Heart right ventricle (tissue), 16 donors: ENCODE results near the gene ANKRD13B. TPM values are rescaled to one million over a fixed set of nuclear protein-coding genes. Genes with fewer than 3 reads are reported as not detected.

Experiments used
- ATAC-seq, 8 donors: fragments of 200-7000 bp; cut with Tn5 transposase; one replicate each; pipeline ENCODE4 v1.9.1; 2020; ENCODE audit warnings: mild to moderate bottlenecking in 8 of 8, moderate library complexity in 8 of 8, moderate number of reproducible peaks in 1 of 8
- DNase-seq, 2 donors: peaks; one replicate each; pipeline ENCODE4 v3.0.0-alpha.2; 2020
- H3K27ac ChIP-seq, 10 donors: fragments of 200-600 bp; sonication (generic) in 2 of 10; one replicate each; pipeline versions ENCODE4 v1.5.0 to v1.8.0; 2020 to 2022; ENCODE audit warnings: mild to moderate bottlenecking in 3 of 10
- H3K27me3 ChIP-seq, 7 donors: fragments of 200-600 bp; one replicate each; pipeline ENCODE4 v1.8.0; 2021 to 2022; ENCODE audit warnings: mild to moderate bottlenecking in 2 of 7
- H3K36me3 ChIP-seq, 9 donors: fragments of 200-600 bp; sonication (generic) in 1 of 9; one replicate each; pipeline versions ENCODE4 v1.5.0 to v1.8.0; 2020 to 2022; ENCODE audit warnings: mild to moderate bottlenecking in 2 of 9
- H3K4me1 ChIP-seq, 9 donors: fragments of 200-600 bp; sonication (generic) in 1 of 9; one replicate each; pipeline versions ENCODE4 v1.5.0 to v1.8.0; 2020 to 2022; ENCODE audit warnings: mild to moderate bottlenecking in 4 of 9
- H3K4me3 ChIP-seq, 10 donors: fragments of 200-600 bp; sonication (generic) in 2 of 10; one replicate each; pipeline versions ENCODE4 v1.5.0 to v1.8.0; 2020 to 2022; ENCODE audit warnings: mild to moderate bottlenecking in 7 of 10, moderate library complexity in 2 of 10
- H3K9me3 ChIP-seq, 11 donors: fragments of 200-600 bp in 10 of 11; sonication (generic) in 2 of 11; one replicate each; pipeline versions ENCODE4 v1.5.0 to v1.8.0; 2013 to 2022; ENCODE audit warnings: mild to moderate bottlenecking in 2 of 11, control low read depth in 1 of 11, moderate library complexity in 1 of 11
- CTCF ChIP-seq, 9 donors: fragments of 200-600 bp; sonication (generic) in 2 of 9; IDR thresholded peaks; one replicate each; pipeline versions ENCODE4 v1.5.0 to v1.8.0; 2021 to 2022; ENCODE audit warnings: antibody characterized with exemption in 9 of 9, mild to moderate bottlenecking in 5 of 9, moderate library complexity in 1 of 9
- WGBS, 2 donors: extraction: QIAGEN DNeasy Blood & Tissue Kit; methylation state at CpG; one replicate each; pipeline ENCODE4 v1.1.7; 2013; ENCODE audit warnings: inconsistent platforms in 1 of 2; 5-methylcytosine and 5-hydroxymethylcytosine counted together
- intact Hi-C, 10 donors: fragments of 100-400 bp; cut with DNase I; formaldehyde crosslinking; loops; one replicate each; pipeline versions ENCODE4 v1.11.1 to v1.14.2; 2022
- polyA plus RNA-seq, 2 donors: library from polyadenylated mRNA; stranded (reverse); fragments of 200-250 nt; gene quantifications; one replicate each; pipeline ENCODE4 v1.2.3, GENCODE V29; 2013
- total RNA-seq, 10 donors: library from RNA; stranded (reverse); fragmentation: NEBNext Ultra II Directional in 3 of 10; extraction: Animal tissue kit (Norgen Biotek cat#: 25700) in 3 of 10; gene quantifications; one replicate each; pipeline versions ENCODE4 v1.2.1 to v1.2.4, GENCODE V29; 2021 to 2023
- donor health status: Arrhythmogenic right ventricular cardiomyopathy.
- donor health status: ischemic (EF 13 %, LVEDD 7.1; RV severe dilation, severe dysfunction).
- donor health status: healthy with polysubstance abuse.
- donor health status: DM: no; HTN: yes; CAD: no.
- donor health status: DM: no; HTN: no; CAD: no.
- donor health status: ischemic (EF 25% LVEDD 6.9; RV normal size, moderate dysfunction).
- donor health status: ischemic (EF 25% LVEDD 5.7; RV mildly dilated, moderate dysfunction).
- donor health status: healthy.
- donor health status: DM: yes; HTN: yes; CAD: no.
- donor health status: Ischemic cardiomyopathy.
- donor health status: ischemic (EF 35%, LVEDD 5.7; RV mildly dilated, moderate dysfunction).
- donor health status: nonischemic (EF 11% LVEDD 7.7; RV severe dilation, severe dysfunction).
- donor health status: DM: yes; HTN: yes; CAD: no.
- donor health status: PGD.
- donor health status: ischemic (EF 29% LVEDD 5.4; RV normal size, mild dysfunction).
- donor health status: nonischemic (EF 23%, LVEDD 6.1; RV moderate dilation, normal function).

The ANKRD13B gene
- total and polyA plus RNA-seq, 12 donors, result 2.5 to 9.7 (median 5.7) TPM

DNA sequence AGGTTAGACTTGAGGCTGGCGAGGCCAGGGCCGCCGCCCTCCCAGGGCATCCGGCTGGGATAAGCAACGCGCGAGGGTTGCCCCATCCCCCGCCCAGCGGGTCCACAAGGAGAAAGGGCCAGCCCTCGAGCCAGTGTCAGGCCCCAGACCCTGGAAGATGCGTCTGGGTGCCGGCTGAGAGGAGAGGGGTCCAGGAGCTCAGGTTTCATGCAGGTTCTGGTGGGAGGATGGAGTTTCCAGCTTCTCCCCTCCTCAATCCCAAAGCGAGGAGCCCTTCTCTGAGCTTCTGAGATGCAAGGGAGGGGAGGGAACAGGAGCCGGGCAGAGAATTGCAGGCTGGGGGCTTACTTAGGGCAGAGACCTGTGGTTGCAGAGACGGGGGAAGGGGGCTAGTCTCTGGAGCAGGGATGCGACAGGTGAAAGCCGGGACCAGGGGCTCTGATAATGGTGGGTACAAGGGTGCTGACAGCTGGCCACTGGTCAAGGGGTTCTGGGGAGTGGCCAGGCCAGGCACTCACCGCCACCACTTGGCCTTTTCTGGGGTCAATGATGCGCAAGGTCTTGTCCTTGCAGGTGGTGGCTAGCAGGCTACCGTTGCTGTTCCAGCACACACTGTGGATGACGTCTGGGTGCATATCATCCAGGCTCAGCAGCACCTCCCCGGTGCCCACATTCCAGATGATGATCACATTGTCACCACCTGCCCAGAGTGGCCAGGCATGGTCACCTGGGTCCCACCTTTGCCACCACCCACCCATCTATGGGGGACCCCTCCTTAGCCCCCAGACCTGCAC, 25.5 kb downstream of the ANKRD13B start:
- H3K36me3 ChIP-seq, result peaks cover 0 to 5% (median 0%) of the 10 kb centered on the region in 9 donors
- intact Hi-C loops, result loop anchor here in 4 of 10 donors (5.0 to 10.0 kb wide), 4 partner anchors 156 to 316 kb away; partner anchors contain the start of gene SSH2 (in 2 of the 4)
- no peaks in the 10 kb centered on the region for H3K9me3 ChIP-seq
- peaks cover 0 to 39% (median 0%) of the 10 kb centered on the region in 7 donors for H3K27me3 ChIP-seq
- ATAC-seq, result peak in 1 of 8 donors; percentile 0
- no peak for DNase-seq
- TF ChIP-seq CTCF (IDR thresholded peaks at IDR 0.05), result no peak
- H3K4me1 ChIP-seq, result peaks cover 16 to 97% (median 78%) of the 10 kb centered on the region in 9 donors
- H3K27ac ChIP-seq, result peak overlapping the region in 7 of 10 donors; percentile 42 to 95 (median 83)
- 46 to 47% methylated on average over 22 of the region's 22 CpGs for whole genome bisulfite sequencing, 2 donors
- peak overlapping the region in 8 of 10 donors; percentile 11 to 59 (median 39) for H3K4me3 ChIP-seq

DNA sequence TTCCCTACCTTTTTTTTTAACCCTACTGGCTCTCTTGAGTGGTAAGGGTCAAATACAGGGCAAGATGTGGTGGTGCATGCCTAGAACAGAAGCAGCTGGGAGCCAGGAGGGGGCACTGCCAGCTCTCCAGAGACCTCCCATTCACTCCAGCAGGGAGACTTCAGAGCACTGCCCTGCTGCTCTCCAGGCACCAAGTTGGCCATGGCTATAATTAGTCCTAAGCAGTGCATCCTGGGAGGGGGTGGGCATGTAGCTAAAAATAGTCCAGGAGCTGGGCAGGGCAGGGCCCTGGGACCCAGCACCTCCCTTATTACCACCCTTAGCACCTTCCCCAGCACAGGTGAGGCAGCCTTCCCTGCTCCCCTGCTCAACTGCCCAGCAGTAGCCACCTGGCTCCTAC, 26.3 kb downstream of the ANKRD13B start:
- H3K4me3 ChIP-seq, result no peak overlapping the region
- peak; percentile 13 to 63 (median 45) for TF ChIP-seq CTCF (IDR thresholded peaks at IDR 0.05)
- H3K27ac ChIP-seq, result peak overlapping the region in 9 of 10 donors; percentile 10 to 95 (median 89)
- ATAC-seq (peak; percentile 16 to 68 (median 51)), DNase-seq (peak in 1 of 2 donors; percentile 74)
- no peaks in the 10 kb centered on the region for H3K9me3 ChIP-seq
- peaks cover 11 to 97% (median 70%) of the 10 kb centered on the region in 9 donors for H3K4me1 ChIP-seq
- intact Hi-C loops, result loop anchor here in 4 of 10 donors (5.0 to 10.0 kb wide), 4 partner anchors 156 to 316 kb away; partner anchors contain the start of gene SSH2 (in 2 of the 4)
- H3K36me3 ChIP-seq, result peaks cover 0 to 5% (median 0%) of the 10 kb centered on the region in 9 donors
- peaks cover 0 to 36% (median 0%) of the 10 kb centered on the region in 7 donors for H3K27me3 ChIP-seq

DNA sequence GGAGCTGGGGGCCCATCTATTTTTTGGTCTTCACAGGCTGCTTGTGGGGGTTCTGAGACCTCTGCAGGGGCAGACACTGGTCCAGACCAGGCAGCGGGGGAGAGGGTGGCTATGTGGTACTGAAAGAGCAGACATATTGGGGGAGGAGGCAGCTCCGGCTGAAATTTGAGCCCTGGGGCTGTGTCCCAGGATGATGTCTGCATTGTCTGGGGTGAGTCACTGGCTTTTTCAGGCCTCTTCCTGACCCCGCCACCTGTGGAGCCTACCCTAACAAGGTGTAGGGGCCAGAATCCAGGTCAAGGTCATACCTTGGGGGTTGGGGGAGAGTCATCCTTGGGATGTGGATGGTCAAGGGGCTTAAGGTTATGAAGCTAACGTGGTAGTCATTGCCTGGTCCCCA, 27.3 kb downstream of the ANKRD13B start:
- ATAC-seq (no peak), DNase-seq (no peak)
- Histone ChIP-seq H3K4me3 (no peak overlapping the region), H3K27ac (peak overlapping the region in 8 of 10 donors; percentile 10 to 95 (median 90)), H3K36me3 (peaks cover 0 to under 1% (median 0%) of the 10 kb centered on the region in 9 donors), H3K4me1 (peaks cover 11 to 97% (median 67%) of the 10 kb centered on the region in 9 donors), H3K27me3 (peaks cover 0 to 30% (median 0%) of the 10 kb centered on the region in 7 donors), H3K9me3 (no peaks in the 10 kb centered on the region)
- TF ChIP-seq CTCF (IDR thresholded peaks at IDR 0.05), result no peak
- intact Hi-C loops, result loop anchor here in 2 of 10 donors (10.0 kb wide), 2 partner anchors 45 to 315 kb away; partner anchors contain the start of gene SSH2 (in 1 of the 2)
- WGBS, 2 donors, result 86 to 91% methylated on average over 4 of the region's 4 CpGs

- intact Hi-C loops, result loop anchor here in 2 of 10 donors (10.0 kb wide), 2 partner anchors 46 to 314 kb away; partner anchors contain the start of gene SSH2 (in 1 of the 2)
- H3K27me3 ChIP-seq, result peaks cover 0 to 28% (median 0%) of the 10 kb centered on the region in 7 donors
- H3K4me1 ChIP-seq, result peaks cover 11 to 97% (median 64%) of the 10 kb centered on the region in 9 donors
- no peak for TF ChIP-seq CTCF (IDR thresholded peaks at IDR 0.05)
- DNase-seq, result no peak
- H3K4me3 ChIP-seq, result peak overlapping the region in 5 of 10 donors; percentile 74 to 92 (median 79)
- WGBS, 2 donors, result 61 to 86% methylated on average over 12 of the region's 12 CpGs
- H3K27ac ChIP-seq, result peak overlapping the region; percentile 29 to 95 (median 88)
- H3K9me3 ChIP-seq, result no peaks in the 10 kb centered on the region
- no peaks in the 10 kb centered on the region for H3K36me3 ChIP-seq
- no peak for ATAC-seq
These were observed 28.0 kb downstream of the ANKRD13B start for GRCh38 chr17:29620779-29621500.
